Mesenchymal stem cell (in vitro differentiated cells and primary cell): ENCODE results near the gene ALOX5AP.

Experiments
- DNase-seq: peaks from one replicate; pipeline ENCODE4 v3.0.0-alpha.2; 2013
- H2AFZ ChIP-seq: one replicate; pipeline ENCODE4 v1.6.1; 2013; ENCODE audit warnings: low read depth, mild to moderate bottlenecking, control low read depth, inconsistent platforms, low read length, moderate library complexity
- H2AK5ac ChIP-seq: 2 replicates; pipeline ENCODE4 v1.6.1; 2013; ENCODE audit warnings: low read length, moderate library complexity, mild to moderate bottlenecking, inconsistent platforms; ENCODE audit not compliant: severe bottlenecking
- H2BK120ac ChIP-seq: one replicate; pipeline ENCODE4 v1.6.1; 2013; ENCODE audit warnings: low read depth, mild to moderate bottlenecking, inconsistent platforms, low read length, moderate library complexity
- H2BK12ac ChIP-seq, 2 experiments: one replicate each; pipeline ENCODE4 v1.6.1; 2013; ENCODE audit warnings: inconsistent platforms in 2 of 2, low read length in 2 of 2, mild to moderate bottlenecking in 2 of 2, moderate library complexity in 2 of 2, control low read depth in 1 of 2
- H2BK15ac ChIP-seq: one replicate; pipeline ENCODE4 v1.6.1; 2013; ENCODE audit warnings: mild to moderate bottlenecking, low read depth, inconsistent platforms; ENCODE audit not compliant: poor library complexity, severe bottlenecking
- H2BK5ac ChIP-seq: 2 replicates; pipeline ENCODE4 v1.6.1; 2013; ENCODE audit warnings: low read depth, mild to moderate bottlenecking, low read length, control low read depth, inconsistent platforms; ENCODE audit not compliant: poor library complexity, severe bottlenecking
- H3K14ac ChIP-seq, 2 experiments: one replicate each; pipeline ENCODE4 v1.6.1; 2013; ENCODE audit warnings: inconsistent platforms in 2 of 2, low read length in 2 of 2, control low read depth in 1 of 2, mild to moderate bottlenecking in 1 of 2, moderate library complexity in 1 of 2
- H3K18ac ChIP-seq, 2 experiments: one replicate each; pipeline ENCODE4 v1.6.1; 2013; ENCODE audit warnings: inconsistent platforms in 2 of 2, low read length in 2 of 2, control low read depth in 1 of 2, low read depth in 1 of 2, mild to moderate bottlenecking in 1 of 2
- H3K23ac ChIP-seq, 2 experiments: one replicate each; pipeline ENCODE4 v1.6.1; 2013; ENCODE audit warnings: inconsistent platforms in 2 of 2, low read length in 2 of 2, mild to moderate bottlenecking in 2 of 2, moderate library complexity in 2 of 2, control low read depth in 1 of 2
- H3K27ac ChIP-seq: 2 replicates; pipeline ENCODE4 v1.5.1; 2013; ENCODE audit warnings: mild to moderate bottlenecking, moderate library complexity, low read length, control low read depth, inconsistent platforms; ENCODE audit not compliant: poor library complexity, severe bottlenecking
- H3K27me3 ChIP-seq, 2 experiments: 2 replicates each; pipeline versions ENCODE4 v1.6.1 to v1.7.0; 2013; ENCODE audit warnings: low read length in 2 of 2, mild to moderate bottlenecking in 2 of 2, moderate library complexity in 2 of 2, control low read depth in 1 of 2, inconsistent platforms in 1 of 2; ENCODE audit not compliant: control insufficient read depth in 1 of 2, insufficient read depth in 1 of 2
- H3K36me3 ChIP-seq, 2 experiments: 2 replicates each; pipeline versions ENCODE4 v1.6.1 to v1.7.0; 2013; ENCODE audit warnings: low read length in 2 of 2, control low read depth in 1 of 2, inconsistent platforms in 1 of 2, low read depth in 1 of 2, mild to moderate bottlenecking in 1 of 2; ENCODE audit not compliant: insufficient read depth in 2 of 2, control insufficient read depth in 1 of 2
- H3K4ac ChIP-seq, 2 experiments: one replicate each; pipeline ENCODE4 v1.6.1; 2013; ENCODE audit warnings: inconsistent platforms in 2 of 2, low read length in 2 of 2, mild to moderate bottlenecking in 2 of 2, moderate library complexity in 2 of 2, control low read depth in 1 of 2, low read depth in 1 of 2
- H3K4me1 ChIP-seq: 2 replicates; pipeline ENCODE4 v1.6.1; 2013; ENCODE audit warnings: low read depth, low read length, control low read depth; ENCODE audit not compliant: control insufficient read depth, insufficient read depth
- H3K4me2 ChIP-seq: 2 replicates; pipeline ENCODE4 v1.6.1; 2013; ENCODE audit warnings: low read length, mild to moderate bottlenecking, inconsistent platforms; ENCODE audit not compliant: poor library complexity, severe bottlenecking
- H3K4me3 ChIP-seq, 2 experiments: 2 replicates each; pipeline versions ENCODE4 v1.5.1 to v1.7.0; 2013; ENCODE audit warnings: low read length in 2 of 2, mild to moderate bottlenecking in 2 of 2, control low read depth in 1 of 2, low read depth in 1 of 2; ENCODE audit not compliant: insufficient read depth in 1 of 2
- H3K79me1 ChIP-seq: replicated peaks from 2 replicates; pipeline ENCODE4 v1.6.1; 2013; ENCODE audit warnings: mild to moderate bottlenecking, control low read depth, low read length, inconsistent platforms; ENCODE audit not compliant: poor library complexity, severe bottlenecking
- H3K9ac ChIP-seq: 2 replicates; pipeline ENCODE4 v1.7.0; 2013; ENCODE audit warnings: mild to moderate bottlenecking, low read length, moderate library complexity
- H3K9me3 ChIP-seq: 2 replicates; pipeline ENCODE4 v1.7.0; 2013; ENCODE audit warnings: mild to moderate bottlenecking, low read length; ENCODE audit not compliant: control insufficient read depth
- H4K8ac ChIP-seq: one replicate; pipeline ENCODE4 v1.6.1; 2013; ENCODE audit warnings: inconsistent platforms, mild to moderate bottlenecking, low read length, moderate library complexity
- H4K91ac ChIP-seq: one replicate; pipeline ENCODE4 v1.6.1; 2013; ENCODE audit warnings: mild to moderate bottlenecking, low read length, inconsistent platforms
- WGBS: methylation state at CpG from one replicate; pipeline ENCODE4 v1.1.7; 2013; ENCODE audit warnings: mixed read lengths; 5-methylcytosine and 5-hydroxymethylcytosine counted together

Gene ALOX5AP

DNA sequence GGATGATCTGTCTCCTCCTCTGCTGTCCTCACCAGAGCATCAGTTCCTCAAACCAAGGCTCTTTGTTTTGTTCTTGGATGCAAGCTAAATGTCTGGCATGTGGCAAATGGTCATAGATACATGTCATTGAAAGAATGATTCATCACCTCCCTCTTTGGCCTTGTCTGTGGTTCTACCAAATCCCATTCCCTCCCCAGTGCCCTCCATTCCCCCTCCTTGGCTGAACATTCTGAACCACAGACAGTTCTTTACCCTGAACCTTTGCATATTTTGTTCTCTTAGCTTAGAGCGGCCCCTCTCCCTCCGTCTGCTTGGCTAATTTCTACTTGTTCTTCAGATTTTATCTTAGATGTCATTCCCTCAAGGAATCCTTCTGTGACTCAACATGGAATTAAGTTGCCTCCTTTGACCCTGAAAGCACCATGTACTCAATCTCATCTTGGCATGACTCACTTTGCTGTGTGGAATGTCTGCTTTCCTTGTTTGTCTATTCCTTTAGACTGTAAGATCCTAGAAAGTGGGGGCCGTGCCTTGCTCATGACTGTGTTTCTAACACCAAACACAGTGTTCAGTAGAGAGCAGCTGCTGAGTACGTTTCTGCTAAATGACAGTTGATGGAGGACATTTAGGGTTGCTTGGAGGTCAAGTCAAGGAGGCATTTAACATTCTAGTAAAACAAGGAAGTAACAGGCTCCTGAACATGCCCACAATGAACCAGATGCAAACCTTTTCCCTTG, 8.1 kb downstream of the ALOX5AP start:
- Histone ChIP-seq H3K4me3 (peak overlapping the region in 1 of 2 experiments; percentile 20), H3K27ac (peak overlapping the region; percentile 94), H3K23ac (no peak overlapping the region), H2AFZ (no peak overlapping the region), H3K9me3 (no peaks in the 10 kb centered on the region), H3K18ac (peak overlapping the region; percentile 62 to 91), H2BK120ac (peak overlapping the region; percentile 65), H3K9ac (no peak overlapping the region), H4K91ac (no peak overlapping the region), H3K4me2 (peak overlapping the region; percentile 41), H4K8ac (peak overlapping the region; percentile 81), H3K4me1 (peaks cover 33% of the 10 kb centered on the region), H2AK5ac (peak overlapping the region; percentile 97), H3K4ac (peak overlapping the region; percentile 73 to 87), H3K36me3 (no peaks in the 10 kb centered on the region), H2BK12ac (peak overlapping the region; percentile 66 to 85), H2BK5ac (no peak overlapping the region), H3K27me3 (peaks cover 0 to 27% of the 10 kb centered on the region in 2 experiments), H2BK15ac (no peak overlapping the region), H3K14ac (peak overlapping the region in 1 of 2 experiments; percentile 42), H3K79me1 (no peaks in the 10 kb centered on the region)
- peak; percentile 100 for DNase-seq
- WGBS = 0% methylated on average over 4 of the region's 4 CpGs

DNA sequence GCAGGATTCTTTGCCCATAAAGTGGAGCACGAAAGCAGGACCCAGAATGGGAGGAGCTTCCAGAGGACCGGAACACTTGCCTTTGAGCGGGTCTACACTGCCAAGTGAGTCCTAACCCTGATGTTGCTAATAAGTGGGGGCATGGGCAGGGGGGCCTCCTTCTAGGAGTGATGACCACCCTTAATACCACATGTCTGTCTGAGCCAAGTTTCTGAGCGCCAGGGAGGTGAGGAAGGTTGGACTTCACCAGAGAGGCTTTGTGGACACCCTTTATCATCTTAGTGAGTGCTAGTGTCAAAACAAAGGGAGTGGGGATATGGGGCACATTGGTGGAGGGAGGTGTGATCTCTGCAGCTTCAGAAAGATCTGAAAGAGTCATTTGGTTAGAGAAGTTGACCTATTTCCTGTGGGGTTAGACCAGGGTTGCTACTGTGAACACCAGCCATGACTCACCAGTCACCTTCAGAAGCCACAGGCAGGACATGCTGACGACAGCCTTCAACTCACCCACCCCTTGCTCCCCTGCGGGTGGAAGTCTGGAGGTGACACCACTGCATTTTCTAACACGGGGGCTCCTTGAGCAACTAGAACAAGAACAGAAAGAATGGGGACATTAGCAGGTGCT, 8.8 kb downstream of the ALOX5AP start:
- no peaks in the 10 kb centered on the region for H3K36me3 ChIP-seq
- H2AFZ ChIP-seq = no peak overlapping the region
- H3K27ac ChIP-seq = peak overlapping the region; percentile 94
- peaks cover 0 to 23% of the 10 kb centered on the region in 2 experiments for H3K27me3 ChIP-seq
- H3K23ac ChIP-seq = no peak overlapping the region
- peak overlapping the region; percentile 65 for H2BK120ac ChIP-seq
- H3K4me1 ChIP-seq = peaks cover 33% of the 10 kb centered on the region
- H3K4ac ChIP-seq = peak overlapping the region; percentile 73 to 87
- no peak overlapping the region for H3K9ac ChIP-seq
- peak overlapping the region; percentile 62 to 91 for H3K18ac ChIP-seq
- H2BK15ac ChIP-seq = peak overlapping the region; percentile 70
- 25% methylated on average over 7 of the region's 7 CpGs for WGBS
- H2AK5ac ChIP-seq = peak overlapping the region; percentile 97
- H2BK12ac ChIP-seq = peak overlapping the region; percentile 66 to 71
- peak overlapping the region; percentile 82 for H4K8ac ChIP-seq
- H3K4me3 ChIP-seq = peak overlapping the region in 1 of 2 experiments; percentile 18
- DNase-seq = peak; percentile 86
- peak overlapping the region in 1 of 2 experiments; percentile 42 for H3K14ac ChIP-seq
- peak overlapping the region; percentile 41 for H3K4me2 ChIP-seq
- no peaks in the 10 kb centered on the region for H3K79me1 ChIP-seq
- H4K91ac ChIP-seq = peak overlapping the region; percentile 94
- peak overlapping the region; percentile 39 for H2BK5ac ChIP-seq
- H3K9me3 ChIP-seq = no peaks in the 10 kb centered on the region

DNA sequence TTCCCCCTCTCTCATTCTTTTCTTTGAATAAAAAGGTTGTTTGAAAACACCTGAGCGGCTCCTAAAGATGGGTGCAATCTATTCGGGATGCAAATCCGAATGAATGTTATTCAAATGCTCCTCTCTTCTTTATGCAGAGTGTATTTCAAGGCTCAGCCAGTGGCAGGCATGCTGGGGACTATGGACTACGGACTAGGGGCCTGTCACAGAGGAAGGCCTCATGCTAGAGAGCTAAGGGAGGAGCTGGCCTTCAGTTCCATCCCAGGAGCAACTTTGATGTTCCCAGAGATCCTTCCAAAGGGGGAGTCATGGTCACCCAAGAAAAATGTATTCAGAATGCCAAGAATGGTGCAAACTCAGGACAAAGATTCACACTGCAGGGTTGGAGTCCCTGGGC, 9.3 kb downstream of the ALOX5AP start:
- H2BK15ac ChIP-seq = peak overlapping the region; percentile 35
- DNase-seq = no peak
- H3K4me2 ChIP-seq = no peak overlapping the region
- no peaks in the 10 kb centered on the region for H3K79me1 ChIP-seq
- H3K4me3 ChIP-seq = no peak overlapping the region
- no peak overlapping the region for H2BK5ac ChIP-seq
- no peaks in the 10 kb centered on the region for H3K9me3 ChIP-seq
- peaks cover 0 to 27% of the 10 kb centered on the region in 2 experiments for H3K27me3 ChIP-seq
- no peak overlapping the region for H3K14ac ChIP-seq
- no peak overlapping the region for H3K27ac ChIP-seq
- H4K8ac ChIP-seq = peak overlapping the region; percentile 45
- 94% methylated on average over 4 of the region's 4 CpGs for WGBS
- peak overlapping the region; percentile 78 for H4K91ac ChIP-seq
- H2AK5ac ChIP-seq = peak overlapping the region; percentile 97
- no peak overlapping the region for H2AFZ ChIP-seq
- H3K18ac ChIP-seq = peak overlapping the region; percentile 61 to 78
- H3K9ac ChIP-seq = no peak overlapping the region
- H3K36me3 ChIP-seq = no peaks in the 10 kb centered on the region
- peak overlapping the region; percentile 87 for H2BK120ac ChIP-seq
- H2BK12ac ChIP-seq = peak overlapping the region; percentile 59 to 87
- no peak overlapping the region for H3K23ac ChIP-seq
- H3K4me1 ChIP-seq = peaks cover 32% of the 10 kb centered on the region
- H3K4ac ChIP-seq = peak overlapping the region; percentile 19 to 76
